DND-41 (cell line): Measurements from ENCODE around the gene PAX2.

Experiments used
- CTCF ChIP-seq: IDR thresholded peaks from 2 replicates; pipeline ENCODE4 v1.5.1; 2012; ENCODE audit warnings: borderline replicate concordance, low read length, moderate library complexity, mild to moderate bottlenecking; ENCODE audit not compliant: poor library complexity, severe bottlenecking; ENCODE audit errors: extremely low read depth
- EZH2 ChIP-seq: IDR thresholded peaks from 3 replicates; pipeline ENCODE4 v1.6.1; 2012; ENCODE audit warnings: borderline replicate concordance, low read depth, mild to moderate bottlenecking, moderate library complexity, low read length, inconsistent platforms; ENCODE audit not compliant: severe bottlenecking

GRCh38 chr10:100763043-100763747 lies 17.8 kb downstream of the PAX2 start:
- TF ChIP-seq EZH2 (no peak), CTCF (no peak)
